ENCODE data around the gene STIM2.

The STIM2 gene

GRCh38 chr4:27000122-27000521 lies 139.5 kb downstream of the STIM2 start:
- no peaks in the 10 kb centered on the region for H3K27me3 ChIP-seq (ENCODE audit: control insufficient read depth, insufficient read depth, low read length)
- H3K9ac ChIP-seq (ENCODE audit: low read depth, low read length) = no peak overlapping the region
- H3K36me3 ChIP-seq (ENCODE audit: control insufficient read depth, insufficient read depth, low read length) = no peaks in the 10 kb centered on the region
- peaks cover 18% of the 10 kb centered on the region for H3K4me1 ChIP-seq (ENCODE audit: control insufficient read depth, insufficient read depth, low read length)
- H3K4me3 ChIP-seq (ENCODE audit: low read depth, low read length) = no peak overlapping the region
- H3K27ac ChIP-seq (ENCODE audit: low read depth, low read length) = no peak overlapping the region
- no peaks in the 10 kb centered on the region for H3K9me3 ChIP-seq (ENCODE audit: control insufficient read depth, insufficient read depth, low read length)

GRCh38 chr4:27000820-27001219 lies 140.2 kb downstream of the STIM2 start:
- Histone ChIP-seq H3K4me1 (ENCODE audit: control insufficient read depth, insufficient read depth, low read length) (peaks cover 11% of the 10 kb centered on the region), H3K9me3 (ENCODE audit: control insufficient read depth, insufficient read depth, low read length) (no peaks in the 10 kb centered on the region), H3K27ac (ENCODE audit: low read depth, low read length) (no peak overlapping the region), H3K9ac (ENCODE audit: low read depth, low read length) (no peak overlapping the region), H3K4me3 (ENCODE audit: low read depth, low read length) (no peak overlapping the region), H3K36me3 (ENCODE audit: control insufficient read depth, insufficient read depth, low read length) (no peaks in the 10 kb centered on the region), H3K27me3 (ENCODE audit: control insufficient read depth, insufficient read depth, low read length) (no peaks in the 10 kb centered on the region)

- no peaks in the 10 kb centered on the region for H3K36me3 ChIP-seq (ENCODE audit: control insufficient read depth, insufficient read depth, low read length)
- H3K27ac ChIP-seq (ENCODE audit: low read depth, low read length) = no peak overlapping the region
Observed at GRCh38 chr4:27001398-27002164, 140.9 kb downstream of the STIM2 start.

GRCh38 chr4:27003642-27004113 lies 143.0 kb downstream of the STIM2 start:
- no peak overlapping the region for H3K4me3 ChIP-seq (ENCODE audit: low read depth, low read length)
- no peaks in the 10 kb centered on the region for H3K27me3 ChIP-seq (ENCODE audit: control insufficient read depth, insufficient read depth, low read length)
- peaks cover 11% of the 10 kb centered on the region for H3K4me1 ChIP-seq (ENCODE audit: control insufficient read depth, insufficient read depth, low read length)
- H3K27ac ChIP-seq (ENCODE audit: low read depth, low read length) = no peak overlapping the region
- H3K9me3 ChIP-seq (ENCODE audit: control insufficient read depth, insufficient read depth, low read length) = no peaks in the 10 kb centered on the region
- 0 out of 2 replicates have a peak, but pooled peaks cover 2% of the 10 kb centered on the region for H3K36me3 ChIP-seq (ENCODE audit: control insufficient read depth, insufficient read depth, low read length)
- H3K9ac ChIP-seq (ENCODE audit: low read depth, low read length) = no peak overlapping the region

More at GRCh38 chr4:27001398-27002164, 140.9 kb downstream of the STIM2 start:
- Histone ChIP-seq H3K27me3 (ENCODE audit: control insufficient read depth, insufficient read depth, low read length) (no peaks in the 10 kb centered on the region), H3K9ac (ENCODE audit: low read depth, low read length) (no peak overlapping the region), H3K9me3 (ENCODE audit: control insufficient read depth, insufficient read depth, low read length) (no peaks in the 10 kb centered on the region), H3K4me3 (ENCODE audit: low read depth, low read length) (no peak overlapping the region), H3K4me1 (ENCODE audit: control insufficient read depth, insufficient read depth, low read length) (peaks cover 11% of the 10 kb centered on the region)

GRCh38 chr4:27005501-27005900 lies 144.9 kb downstream of the STIM2 start:
- H3K9ac ChIP-seq (ENCODE audit: low read depth, low read length) = no peak overlapping the region
- H3K27me3 ChIP-seq (ENCODE audit: control insufficient read depth, insufficient read depth, low read length) = no peaks in the 10 kb centered on the region
- no peak overlapping the region for H3K27ac ChIP-seq (ENCODE audit: low read depth, low read length)
- peaks cover 11% of the 10 kb centered on the region for H3K4me1 ChIP-seq (ENCODE audit: control insufficient read depth, insufficient read depth, low read length)
- no peak overlapping the region for H3K4me3 ChIP-seq (ENCODE audit: low read depth, low read length)
- 0 out of 2 replicates have a peak, but pooled peaks cover 5% of the 10 kb centered on the region for H3K36me3 ChIP-seq (ENCODE audit: control insufficient read depth, insufficient read depth, low read length)
- no peaks in the 10 kb centered on the region for H3K9me3 ChIP-seq (ENCODE audit: control insufficient read depth, insufficient read depth, low read length)

- Histone ChIP-seq H3K36me3 (ENCODE audit: control insufficient read depth, insufficient read depth, low read length) (0 out of 2 replicates have a peak, but pooled peaks cover 5% of the 10 kb centered on the region), H3K27ac (ENCODE audit: low read depth, low read length) (no peak overlapping the region), H3K4me3 (ENCODE audit: low read depth, low read length) (no peak overlapping the region)
Observed at GRCh38 chr4:27005905-27006590, 145.4 kb downstream of the STIM2 start.

GRCh38 chr4:27006646-27007045 lies 146.0 kb downstream of the STIM2 start:
- H3K36me3 ChIP-seq (ENCODE audit: control insufficient read depth, insufficient read depth, low read length) = 0 out of 2 replicates have a peak, but pooled peaks cover 5% of the 10 kb centered on the region

More at GRCh38 chr4:27005905-27006590, 145.4 kb downstream of the STIM2 start:
- no peaks in the 10 kb centered on the region for H3K27me3 ChIP-seq (ENCODE audit: control insufficient read depth, insufficient read depth, low read length)
- no peaks in the 10 kb centered on the region for H3K9me3 ChIP-seq (ENCODE audit: control insufficient read depth, insufficient read depth, low read length)
- peaks cover 11% of the 10 kb centered on the region for H3K4me1 ChIP-seq (ENCODE audit: control insufficient read depth, insufficient read depth, low read length)
- no peak overlapping the region for H3K9ac ChIP-seq (ENCODE audit: low read depth, low read length)

GRCh38 chr4:27007507-27007906 lies 146.9 kb downstream of the STIM2 start:
- H3K9me3 ChIP-seq (ENCODE audit: control insufficient read depth, insufficient read depth, low read length) = no peaks in the 10 kb centered on the region
- H3K9ac ChIP-seq (ENCODE audit: low read depth, low read length) = no peak overlapping the region
- H3K4me1 ChIP-seq (ENCODE audit: control insufficient read depth, insufficient read depth, low read length) = peaks cover 11% of the 10 kb centered on the region
- H3K4me3 ChIP-seq (ENCODE audit: low read depth, low read length) = no peak overlapping the region
- H3K27ac ChIP-seq (ENCODE audit: low read depth, low read length) = no peak overlapping the region
- no peaks in the 10 kb centered on the region for H3K27me3 ChIP-seq (ENCODE audit: control insufficient read depth, insufficient read depth, low read length)
- H3K36me3 ChIP-seq (ENCODE audit: control insufficient read depth, insufficient read depth, low read length) = 0 out of 2 replicates have a peak, but pooled peaks cover 5% of the 10 kb centered on the region

More at GRCh38 chr4:27006646-27007045, 146.0 kb downstream of the STIM2 start:
- Histone ChIP-seq H3K27ac (ENCODE audit: low read depth, low read length) (no peak overlapping the region), H3K9me3 (ENCODE audit: control insufficient read depth, insufficient read depth, low read length) (no peaks in the 10 kb centered on the region), H3K27me3 (ENCODE audit: control insufficient read depth, insufficient read depth, low read length) (no peaks in the 10 kb centered on the region), H3K4me1 (ENCODE audit: control insufficient read depth, insufficient read depth, low read length) (peaks cover 11% of the 10 kb centered on the region), H3K9ac (ENCODE audit: low read depth, low read length) (no peak overlapping the region), H3K4me3 (ENCODE audit: low read depth, low read length) (no peak overlapping the region)

- Histone ChIP-seq H3K36me3 (ENCODE audit: control insufficient read depth, insufficient read depth, low read length) (0 out of 2 replicates have a peak, but pooled peaks cover 5% of the 10 kb centered on the region), H3K4me1 (ENCODE audit: control insufficient read depth, insufficient read depth, low read length) (no peaks in the 10 kb centered on the region; the same call in 1 of the 2 replicates), H3K27ac (ENCODE audit: low read depth, low read length) (no peak overlapping the region), H3K4me3 (ENCODE audit: low read depth, low read length) (no peak overlapping the region), H3K27me3 (ENCODE audit: control insufficient read depth, insufficient read depth, low read length) (no peaks in the 10 kb centered on the region), H3K9ac (ENCODE audit: low read depth, low read length) (no peak overlapping the region), H3K9me3 (ENCODE audit: control insufficient read depth, insufficient read depth, low read length) (no peaks in the 10 kb centered on the region)
Observed at GRCh38 chr4:27008679-27009078, 148.0 kb downstream of the STIM2 start.

GRCh38 chr4:27009539-27009938 lies 148.9 kb downstream of the STIM2 start:
- no peak overlapping the region for H3K27ac ChIP-seq (ENCODE audit: low read depth, low read length)

More at GRCh38 chr4:27009539-27009938, 148.9 kb downstream of the STIM2 start:
- Histone ChIP-seq H3K4me3 (ENCODE audit: low read depth, low read length) (no peak overlapping the region), H3K36me3 (ENCODE audit: control insufficient read depth, insufficient read depth, low read length) (0 out of 2 replicates have a peak, but pooled peaks cover 5% of the 10 kb centered on the region), H3K9ac (ENCODE audit: low read depth, low read length) (no peak overlapping the region), H3K27me3 (ENCODE audit: control insufficient read depth, insufficient read depth, low read length) (no peaks in the 10 kb centered on the region), H3K9me3 (ENCODE audit: control insufficient read depth, insufficient read depth, low read length) (no peaks in the 10 kb centered on the region), H3K4me1 (ENCODE audit: control insufficient read depth, insufficient read depth, low read length) (no peaks in the 10 kb centered on the region)

Data from HUES48 (cell line).